ENCODE data around the gene STRAP. TPM values are rescaled to one million over a fixed set of nuclear protein-coding genes. Genes with fewer than 3 reads are reported as not detected.
A peak's percentile ranks its signal among the peaks of the same experiment; 100 is the strongest.

STRAP gene
- total and polyA plus RNA-seq, 2 of the 4 experiments (the other 2 are of a cell fraction) = 82.1 to 98.1 TPM

DNA sequence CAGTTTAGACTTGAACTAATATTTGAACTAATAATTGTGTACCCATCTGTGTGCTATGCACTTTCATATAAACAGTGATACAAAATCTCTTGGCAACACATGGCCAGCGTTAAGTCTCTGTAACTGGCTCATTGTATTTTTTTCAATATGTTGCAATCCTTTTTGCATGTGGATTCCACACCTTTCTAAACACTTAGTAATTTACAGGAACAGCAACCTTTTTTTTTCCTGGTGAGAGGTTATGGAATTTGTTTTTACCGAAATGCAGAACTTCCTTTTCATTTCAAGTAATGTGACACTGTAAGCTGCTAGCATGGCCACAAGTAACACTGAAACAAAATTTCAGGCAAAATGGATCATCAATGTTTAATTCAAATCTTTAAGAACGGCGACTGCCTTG, 47.6 kb upstream of the STRAP start:
- intact Hi-C loops (cut with micrococcal nuclease) = no loop called here
- Histone ChIP-seq H3K4me3 (ENCODE audit: insufficient read depth, low read depth, low read length) (no peak overlapping the region), H2AK9ac (replicated peaks; ENCODE audit: low read depth, low read length, poor library complexity) (no peak overlapping the region), H3K23ac (ENCODE audit: low read depth, low read length) (no peak overlapping the region), H2AK5ac (ENCODE audit: low read depth, low read length) (no peak overlapping the region), H2AFZ (replicated peaks; ENCODE audit: low read length, poor library complexity) (no peak overlapping the region), H3K4ac (ENCODE audit: low read depth, low read length) (no peak overlapping the region), H3K18ac (ENCODE audit: low read depth, low read length) (no peak overlapping the region), H3K4me2 (ENCODE audit: low read depth, low read length) (no peak overlapping the region), H3K56ac (ENCODE audit: extremely low read depth, insufficient read depth, low read length) (no peak overlapping the region), H4K91ac (ENCODE audit: insufficient read depth, low read depth, low read length) (no peak overlapping the region), H3K27me3 (ENCODE audit: control insufficient read depth, insufficient read depth, low read length) (no peaks in the 10 kb centered on the region), H4K20me1 (ENCODE audit: insufficient read depth, low read length) (no peaks in the 10 kb centered on the region), H4K5ac (ENCODE audit: low read depth, low read length) (no peak overlapping the region), H3K9me3 (ENCODE audit: control insufficient read depth, insufficient read depth, low read length) (no peaks in the 10 kb centered on the region), H2BK120ac (ENCODE audit: low read depth, low read length) (no peak overlapping the region), H3K79me1 (ENCODE audit: low read depth in 1 of 2, low read length in 2 of 2) (no peaks in the 10 kb centered on the region; a peak in 1 of 4 replicates), H3K9me1 (ENCODE audit: insufficient read depth, low read length) (peaks cover 13% of the 10 kb centered on the region), H2BK15ac (ENCODE audit: low read depth, low read length) (no peak overlapping the region), H2BK20ac (ENCODE audit: low read depth, low read length) (no peak overlapping the region), H3K27ac (ENCODE audit: insufficient read depth, low read length) (no peak overlapping the region), H3K9ac (ENCODE audit: low read depth, low read length) (no peak overlapping the region), H4K8ac (ENCODE audit: low read depth in 2 of 2, low read length in 2 of 2) (no peak overlapping the region; a peak in 1 of 4 replicates), H3K14ac (replicated peaks; ENCODE audit: low read depth, low read length) (no peak overlapping the region), H3K4me1 (ENCODE audit: control insufficient read depth, insufficient read depth, low read length) (peaks cover 11% of the 10 kb centered on the region), H2BK5ac (ENCODE audit: low read depth, low read length, poor library complexity, severe bottlenecking) (no peak overlapping the region), H3K36me3 (ENCODE audit: control insufficient read depth, insufficient read depth, low read length) (no peaks in the 10 kb centered on the region)
- no CpG with 5 or more reads among the region's 4 CpGs for WGBS, 2 experiments (ENCODE audit: extremely low coverage in 2 of 2, insufficient read length in 1 of 2)
- dilution Hi-C loops (cut with HindIII; ENCODE audit: low sequenced_read_pairs, unreplicated experiment) = loop anchor here (25.0 kb wide), 1 partner anchor 222 kb away; no protein-coding TSS in a partner anchor
- DNase-seq (no peak), ATAC-seq (ENCODE audit: low read depth) (no peak)
- TF ChIP-seq POLR2A (IDR thresholded peaks at IDR 0.05; ENCODE audit: low read depth, low read length) (no peak), RCOR1 (IDR thresholded peaks at IDR 0.05; ENCODE audit: insufficient replicate concordance, low read length) (no peak), CEBPB (IDR thresholded peaks at IDR 0.05; ENCODE audit: low read depth, low read length) (peak; percentile 61), MAZ (IDR thresholded peaks at IDR 0.05; ENCODE audit: borderline replicate concordance, low read depth, low read length) (no peak), BHLHE40 (IDR thresholded peaks at IDR 0.05; ENCODE audit: low read depth, low read length) (no peak), MXI1 (IDR thresholded peaks at IDR 0.05; ENCODE audit: borderline replicate concordance, low read depth, low read length) (no peak)
- CTCF ChIA-PET = interaction anchor here (0.7 kb wide), 1 partner anchor 27 kb away, joined by 3 read pairs; no protein-coding TSS in a partner anchor
- no TSS peak for BruUV-seq (replicated peaks)
- in situ Hi-C loops (cut with MboI; ENCODE audit: low sequenced_read_pairs) = no loop called here
- POLR2A ChIA-PET (ENCODE audit: unreplicated experiment) = no interaction called here

Data from IMR-90 (cell line).